HG02759 (cell line): ENCODE measurements around the gene CNTNAP3B.
"Not testable (repeated sequence)": the region's sequence is repeated elsewhere in the genome, so short reads cannot be mapped to it uniquely, and the experiment has no call there.

Source experiments
- ATAC-seq: cut with Tn5 transposase; IDR thresholded peaks from one replicate; pipeline ENCODE4 v1.9.1; 2021; ENCODE audit warnings: mild to moderate bottlenecking, moderate library complexity; ENCODE audit not compliant: unreplicated experiment

Gene CNTNAP3B

DNA sequence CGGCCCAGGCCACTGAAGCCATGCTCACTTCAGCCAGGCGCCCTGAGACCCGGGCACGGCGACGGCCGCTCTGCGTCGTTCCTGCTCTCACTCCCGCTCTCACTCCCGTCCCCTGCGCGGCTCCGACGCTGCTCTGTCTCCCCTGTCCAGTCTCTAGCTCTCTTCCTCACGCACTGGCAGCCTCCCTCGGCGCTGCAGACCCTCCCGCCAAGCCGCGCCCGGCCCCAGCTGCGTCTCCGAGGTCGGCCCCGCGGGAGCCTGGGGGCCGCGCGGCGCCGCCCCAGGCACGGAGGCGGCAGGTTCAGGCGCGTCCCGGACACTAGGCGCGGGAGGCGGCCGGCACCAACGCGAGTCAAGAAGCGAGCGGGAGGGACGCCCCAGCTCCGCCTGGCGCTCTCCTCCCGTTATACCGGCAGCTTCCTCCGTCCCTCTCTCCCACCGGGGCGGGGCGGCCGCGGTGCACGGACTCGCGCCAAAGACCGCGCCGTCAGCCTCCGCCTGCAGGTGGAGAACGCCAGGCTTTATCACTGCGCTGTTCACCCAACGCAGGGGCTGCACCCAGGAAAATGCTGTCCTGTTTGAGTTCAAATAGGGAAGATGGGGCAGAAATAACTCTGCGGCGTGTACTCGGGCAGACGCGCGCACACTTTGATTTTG is at the start of gene CNTNAP3B:
CNTNAP3B (minus strand) TSS at position 354 of the 657 bp plus-strand sequence; CDS start at position 22, 332 bp downstream.
- not testable (repeated sequence) for ATAC-seq

DNA sequence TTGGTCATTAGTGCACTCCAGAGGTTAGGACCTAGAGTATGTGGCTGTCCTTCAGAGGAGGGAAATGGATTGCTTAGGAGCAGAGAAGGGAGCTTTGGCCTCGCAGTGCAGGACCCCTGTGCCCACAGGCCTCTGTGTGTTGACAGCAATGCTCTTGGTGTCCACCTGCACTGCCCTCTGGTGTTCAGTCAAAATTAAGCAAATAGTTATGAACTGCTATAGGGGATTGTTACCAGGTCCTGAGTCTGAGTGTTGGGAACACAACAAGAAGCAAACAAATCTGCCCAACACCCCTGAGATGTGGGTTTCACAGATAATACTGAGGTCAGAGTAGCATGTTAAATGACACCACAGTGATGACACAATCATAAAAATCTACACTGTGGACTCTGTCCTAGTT is 31.1 kb upstream of the CNTNAP3B start:
- not testable (repeated sequence) for ATAC-seq

DNA sequence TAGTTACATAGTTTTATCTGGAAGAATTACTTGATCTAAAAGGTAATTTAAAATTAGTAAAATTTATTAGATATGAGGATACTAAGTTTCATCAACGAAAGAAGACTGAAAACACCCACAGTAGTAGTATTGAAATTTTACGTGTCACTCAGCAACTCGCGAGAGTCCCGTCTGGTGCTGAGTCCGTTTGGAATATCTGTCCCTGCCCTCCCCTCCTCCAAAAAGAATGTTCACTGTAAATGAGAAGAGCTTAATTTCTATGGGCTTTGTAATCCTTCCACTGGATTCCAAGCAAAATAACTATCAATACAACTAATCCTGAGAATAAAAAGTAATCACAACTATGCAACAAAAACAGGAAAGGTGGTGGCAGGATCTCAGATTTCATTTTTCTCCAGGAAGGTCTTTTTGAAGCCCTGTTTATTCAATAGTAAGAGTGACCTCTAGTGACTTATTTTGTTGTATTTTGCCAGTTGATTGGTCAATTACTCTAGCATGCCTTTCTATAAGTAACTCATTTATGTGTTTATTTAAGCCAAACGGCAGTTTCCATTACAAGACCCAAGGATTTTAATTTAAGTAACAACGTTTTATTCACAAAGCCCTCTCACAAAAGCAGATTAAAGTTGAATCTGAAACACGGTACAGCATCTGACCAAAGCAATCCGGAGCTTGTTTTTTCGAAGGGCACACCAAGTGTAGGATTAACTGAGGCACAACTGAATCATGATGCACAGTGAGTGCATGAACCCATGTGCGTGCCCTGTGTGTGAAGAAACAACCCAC is 2.0 kb downstream of the CNTNAP3B start:
- ATAC-seq, result not testable (repeated sequence)

DNA sequence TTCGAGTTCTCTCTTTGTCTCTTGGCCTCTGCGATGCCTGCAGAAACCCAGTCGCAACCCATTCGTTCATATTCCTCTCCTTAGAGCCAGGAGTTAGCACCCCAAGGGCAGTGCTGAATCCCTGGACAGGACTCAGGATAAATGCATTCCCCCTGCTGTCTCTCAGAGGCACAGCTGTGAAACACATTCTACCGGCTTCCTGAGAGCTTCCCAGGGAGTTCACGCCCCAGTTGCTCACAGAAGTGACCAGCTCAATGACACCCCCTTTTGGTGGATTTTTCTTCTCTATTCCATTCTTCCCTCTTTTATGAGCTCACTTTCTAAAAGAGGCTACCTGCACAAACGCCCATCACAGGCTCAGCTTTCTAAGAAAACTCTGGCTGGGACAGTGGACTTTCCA is 8.2 kb downstream of the CNTNAP3B start:
- ATAC-seq, result not testable (repeated sequence)

DNA sequence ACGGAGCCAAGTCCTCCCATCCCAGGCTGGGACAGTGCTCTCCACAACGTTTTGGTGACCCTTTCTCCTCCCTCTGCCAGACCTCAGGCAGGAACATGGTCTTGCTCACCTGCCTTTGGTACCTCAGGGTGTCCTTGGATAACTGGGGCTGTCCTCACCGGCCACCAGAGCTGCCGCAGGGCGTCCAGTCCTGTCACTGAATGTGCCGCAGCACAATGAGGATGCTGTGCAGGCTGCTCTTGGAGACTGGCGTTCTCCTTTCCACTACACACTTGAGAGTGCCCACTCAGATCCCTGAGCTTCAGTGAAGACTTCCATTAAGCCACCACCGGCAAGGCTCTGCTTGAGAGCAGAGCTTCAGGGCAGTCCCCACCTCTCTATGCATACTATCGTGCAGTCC is 33.3 kb downstream of the CNTNAP3B start:
- not testable (repeated sequence) for ATAC-seq

DNA sequence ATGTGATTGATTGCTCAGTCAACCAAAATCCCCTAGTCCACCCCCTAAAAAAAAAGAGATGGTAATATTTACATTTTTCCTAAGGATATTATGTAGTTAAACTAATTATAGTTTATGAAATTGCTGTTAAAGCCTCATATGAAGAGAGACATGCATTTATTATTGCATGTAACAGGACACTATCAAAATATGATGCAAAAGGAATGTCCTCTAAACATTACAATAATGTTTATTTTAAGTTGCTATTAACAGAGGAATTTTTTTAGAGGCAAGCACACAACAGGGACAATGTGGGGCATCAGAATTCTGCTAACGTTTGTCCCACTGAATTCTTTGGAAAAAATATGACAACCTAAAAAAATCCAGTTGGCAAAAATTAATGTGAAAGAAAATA is 44.7 kb downstream of the CNTNAP3B start:
- not testable (repeated sequence) for ATAC-seq

DNA sequence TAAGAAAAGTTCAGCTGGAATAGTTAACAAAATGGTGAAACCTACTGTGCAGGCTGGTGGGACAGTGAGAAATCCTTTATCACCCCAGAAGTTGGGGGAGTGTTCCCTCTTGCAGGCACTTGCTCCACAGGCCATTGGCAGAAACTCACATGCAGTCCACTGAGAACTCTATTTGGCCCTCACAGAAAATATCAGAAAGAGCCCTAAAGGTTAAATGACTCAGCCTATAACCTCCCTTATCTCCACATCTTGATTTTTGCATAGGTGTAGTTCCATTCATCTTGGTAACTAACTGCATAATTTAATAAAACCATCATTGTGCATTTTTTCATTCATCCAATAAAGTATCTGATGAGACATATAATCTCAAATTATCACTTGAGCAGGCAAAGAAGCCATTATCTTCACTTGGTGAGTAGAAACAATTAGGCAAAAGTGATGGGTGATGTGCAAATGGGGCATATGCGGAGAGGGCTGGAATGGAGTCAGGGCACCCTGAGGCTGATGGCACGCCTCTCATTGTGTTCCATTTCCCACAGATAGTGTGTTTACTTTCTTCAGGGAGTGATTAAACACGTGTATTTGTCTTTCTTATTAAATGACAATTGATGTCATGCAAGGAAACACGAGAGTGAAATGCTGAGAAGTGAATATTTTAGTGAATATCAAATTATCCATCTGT is 45.2 kb downstream of the CNTNAP3B start:
- not testable (repeated sequence) for ATAC-seq

DNA sequence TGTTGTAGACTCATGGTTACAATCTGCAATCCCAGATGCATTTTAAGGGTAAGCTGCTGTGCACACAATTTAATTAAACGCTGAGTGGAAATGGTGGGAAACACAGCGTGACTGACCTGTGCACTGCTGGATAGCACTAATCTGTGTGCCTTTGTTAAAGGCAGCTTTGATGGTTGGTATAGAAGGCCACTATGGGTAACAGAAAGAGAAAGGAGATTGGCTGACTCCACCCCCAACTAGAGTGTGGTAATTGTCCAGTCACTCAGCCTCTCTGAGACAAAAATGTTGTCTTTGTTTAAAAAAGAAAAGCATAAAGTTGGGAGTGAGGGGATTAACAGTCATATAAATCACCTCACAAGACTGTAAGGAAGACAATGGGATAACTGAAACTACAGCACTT is 48.9 kb downstream of the CNTNAP3B start:
- not testable (repeated sequence) for ATAC-seq

DNA sequence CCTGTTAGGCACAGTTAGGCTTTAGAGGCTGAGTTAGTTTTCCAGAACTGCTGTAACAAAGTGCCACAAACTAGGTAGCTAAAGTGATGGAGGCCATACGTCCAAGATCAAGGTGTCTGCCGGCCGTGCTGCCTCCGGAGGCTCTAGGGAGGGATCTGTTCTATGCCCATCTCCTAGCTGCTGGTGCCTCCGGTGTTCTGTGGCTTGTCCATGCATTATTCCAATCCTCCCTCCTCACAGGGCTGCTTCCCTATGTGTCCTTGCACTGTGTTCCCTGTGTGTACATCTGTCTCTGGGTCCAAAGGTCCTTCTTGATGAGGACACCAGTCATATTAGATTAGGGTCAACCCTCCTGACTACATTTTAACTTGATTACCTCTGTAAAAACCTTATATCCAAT is 54.4 kb downstream of the CNTNAP3B start:
- not testable (repeated sequence) for ATAC-seq

DNA sequence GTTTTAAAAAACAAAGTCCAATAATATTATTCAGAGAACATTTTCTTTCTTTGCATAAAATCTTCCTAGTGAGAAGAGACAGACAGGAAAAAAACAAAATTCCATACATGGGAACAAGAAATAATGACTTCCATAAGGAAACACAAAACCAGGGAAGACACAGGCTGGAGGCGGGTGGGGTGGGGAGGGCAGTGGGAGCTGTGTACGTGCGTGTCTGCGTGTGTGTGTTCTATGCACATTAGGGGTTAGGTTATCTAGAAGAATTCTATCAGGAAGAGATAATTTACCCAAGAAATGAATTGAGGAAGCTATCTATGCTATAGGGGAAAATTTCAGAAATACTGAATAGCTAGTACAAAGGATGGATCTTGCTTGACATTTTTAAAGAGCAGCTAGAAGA is 58.2 kb downstream of the CNTNAP3B start:
- ATAC-seq, result not testable (repeated sequence)

DNA sequence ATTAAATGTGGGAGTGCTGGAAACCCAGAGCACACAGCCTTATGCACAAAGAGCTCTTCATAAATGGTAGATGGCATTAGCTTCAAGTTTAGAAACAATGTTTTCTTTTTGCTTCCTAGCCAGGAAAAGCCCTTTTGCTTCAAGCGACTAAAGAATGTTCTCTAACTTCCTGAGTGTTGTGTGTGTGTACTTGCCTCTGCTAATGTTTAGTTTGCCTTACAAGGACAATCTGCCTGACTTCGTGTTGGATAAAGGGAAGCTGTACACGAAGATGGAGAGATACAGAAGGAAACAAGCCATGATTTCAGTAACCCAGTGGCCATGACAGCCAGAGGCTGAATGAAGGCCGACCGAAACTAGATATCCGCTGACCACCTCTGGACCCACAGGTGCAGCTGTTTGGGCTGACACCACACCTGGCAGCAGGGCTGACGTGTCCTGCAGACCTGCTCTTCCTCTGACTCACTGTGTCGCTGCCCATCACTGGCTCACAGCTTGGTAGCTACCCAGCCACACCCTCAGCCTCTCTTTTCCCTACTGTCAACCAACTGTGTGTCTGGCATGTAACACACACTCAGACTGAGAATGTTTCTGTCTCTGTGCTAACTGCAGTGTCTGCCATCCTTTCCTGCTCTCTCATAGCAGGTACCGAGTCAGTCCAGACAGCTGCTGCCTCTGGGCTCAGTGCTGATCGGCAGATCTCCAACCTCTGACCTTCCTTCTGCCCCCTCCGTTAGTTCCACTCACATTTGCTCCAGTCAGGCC is 59.0 kb downstream of the CNTNAP3B start:
- ATAC-seq, result not testable (repeated sequence)

DNA sequence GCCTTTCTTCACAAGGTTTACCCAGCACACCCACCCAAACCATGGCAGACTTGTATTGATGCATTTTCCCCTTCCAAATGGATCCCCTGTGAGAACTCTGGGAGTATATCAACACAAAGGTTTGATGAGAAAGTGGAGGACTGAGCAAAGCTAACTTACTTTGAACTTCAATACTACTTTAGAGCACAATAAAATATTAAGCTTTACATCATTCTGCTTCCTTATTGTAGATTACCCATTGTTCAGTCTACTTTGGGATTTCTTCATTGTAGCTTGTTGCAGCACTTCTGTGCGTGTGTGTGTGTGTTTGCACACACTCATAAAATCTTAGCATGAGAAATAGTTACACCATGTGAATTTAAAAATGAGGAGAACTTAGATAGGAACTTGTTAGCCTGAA is 75.4 kb downstream of the CNTNAP3B start:
- ATAC-seq, result not testable (repeated sequence)

DNA sequence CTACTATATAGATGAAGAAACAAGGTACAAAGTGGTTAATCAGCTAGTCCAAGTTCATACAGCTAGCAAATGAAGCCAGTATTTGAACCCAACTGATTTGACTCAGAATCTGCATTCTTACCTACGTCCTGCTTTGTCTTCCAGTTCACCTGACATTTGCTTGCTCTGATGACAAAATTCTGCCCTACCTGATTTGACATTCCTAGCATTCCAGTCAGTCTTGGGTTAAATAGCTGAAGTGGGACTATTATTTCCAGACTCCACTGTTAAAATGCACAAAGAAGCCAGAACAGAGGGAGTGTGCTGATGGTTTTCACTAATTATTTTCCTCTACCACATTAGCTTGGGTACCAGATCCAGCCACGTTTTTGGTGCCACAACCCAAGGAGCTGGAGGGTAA is 78.5 kb downstream of the CNTNAP3B start:
- ATAC-seq, result not testable (repeated sequence)

DNA sequence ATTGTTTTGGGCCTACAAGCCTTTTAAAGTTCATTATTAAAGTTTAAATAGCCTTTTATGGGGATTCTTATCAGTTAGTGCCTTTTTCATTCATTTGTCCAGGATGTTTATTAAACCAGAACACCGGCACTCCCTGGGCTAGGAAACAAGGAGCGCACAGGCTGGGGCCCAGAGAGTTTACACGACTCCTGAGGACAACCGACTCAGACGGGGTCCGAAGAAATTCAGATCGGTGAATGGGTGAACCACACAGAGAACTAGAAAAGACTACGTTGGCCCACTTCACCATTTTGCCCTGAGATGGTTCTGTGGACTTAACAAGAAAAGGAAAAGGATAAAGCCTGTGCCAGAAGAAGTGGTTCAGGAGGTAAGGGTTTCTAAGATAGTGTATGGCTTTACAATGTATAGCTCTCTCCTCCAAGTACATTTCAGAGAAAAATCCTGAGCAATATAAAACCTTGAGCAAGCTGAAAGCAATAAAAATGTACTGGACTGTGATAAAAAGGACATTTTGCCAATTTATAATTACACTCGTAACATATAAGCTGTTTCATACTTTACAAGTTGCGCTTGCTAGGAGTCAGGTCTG is 84.7 kb downstream of the CNTNAP3B start:
- ATAC-seq, result not testable (repeated sequence)

DNA sequence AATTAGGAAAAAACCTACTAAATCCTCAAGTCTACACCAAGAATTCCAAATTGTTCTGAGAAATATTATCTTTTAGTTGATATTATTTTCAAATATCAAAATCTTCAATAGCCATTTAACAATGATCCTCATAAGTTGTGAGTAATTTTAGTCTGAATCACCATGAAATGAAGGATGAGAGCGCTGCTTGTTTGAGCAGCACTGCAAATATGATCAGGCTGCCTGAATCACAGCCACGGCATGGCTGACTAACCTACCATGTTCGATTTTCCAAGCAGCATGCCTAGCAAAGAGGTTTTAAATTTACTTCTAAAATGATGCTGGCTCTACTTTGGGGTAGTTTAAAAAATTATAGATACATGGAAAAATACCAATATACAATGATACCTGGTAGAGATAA is 95.7 kb downstream of the CNTNAP3B start:
- not testable (repeated sequence) for ATAC-seq

DNA sequence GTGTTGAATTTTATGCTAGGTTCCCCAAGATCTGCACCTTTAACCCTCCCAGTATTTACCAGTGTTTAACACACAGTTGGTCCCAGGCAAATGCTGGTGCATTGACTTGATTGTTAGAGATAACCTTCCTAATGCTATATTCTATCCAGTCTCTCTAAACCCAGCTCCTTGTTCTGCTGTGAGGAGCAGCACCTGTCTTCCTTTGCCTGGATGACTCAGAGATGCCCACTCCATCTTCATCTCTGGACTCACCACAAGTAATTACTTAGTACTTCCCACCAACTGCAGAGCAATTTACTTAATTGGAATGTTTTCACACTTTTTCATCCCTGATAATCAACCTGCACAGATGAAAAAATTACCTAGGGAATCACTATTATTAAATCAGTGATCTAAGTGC is 108.6 kb downstream of the CNTNAP3B start:
- not testable (repeated sequence) for ATAC-seq

DNA sequence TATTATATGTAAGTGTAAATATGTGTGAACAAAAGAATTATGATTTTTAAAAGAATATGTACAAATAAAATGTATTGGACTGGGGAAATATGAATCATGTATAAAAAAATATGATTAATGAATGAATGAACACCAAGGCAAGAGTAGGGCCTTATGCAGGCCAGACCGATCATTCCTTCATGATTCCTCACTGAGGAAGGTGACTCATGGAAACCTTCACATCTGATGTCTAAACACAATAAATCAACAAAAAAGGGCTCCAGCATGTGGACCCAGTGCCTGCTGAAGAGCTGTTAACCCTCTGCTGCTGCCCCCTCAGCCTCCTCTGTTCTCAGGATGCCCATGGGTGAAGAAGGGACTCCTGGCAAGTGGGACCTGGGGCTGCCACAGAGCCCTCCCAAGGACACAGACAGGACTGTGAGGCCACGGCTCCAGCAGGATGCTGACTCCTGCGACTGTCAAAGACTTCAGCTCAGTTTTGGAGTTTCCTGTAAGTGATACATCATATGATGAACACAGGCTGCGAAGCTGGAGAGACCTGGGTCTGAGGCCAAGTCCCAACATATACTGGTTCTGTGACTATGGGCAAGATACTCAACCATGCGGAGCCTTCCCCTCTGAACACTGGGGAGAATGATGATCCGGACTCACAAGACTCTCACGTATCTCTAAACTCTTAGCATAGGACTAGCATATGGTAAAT is 110.9 kb downstream of the CNTNAP3B start:
- not testable (repeated sequence) for ATAC-seq

DNA sequence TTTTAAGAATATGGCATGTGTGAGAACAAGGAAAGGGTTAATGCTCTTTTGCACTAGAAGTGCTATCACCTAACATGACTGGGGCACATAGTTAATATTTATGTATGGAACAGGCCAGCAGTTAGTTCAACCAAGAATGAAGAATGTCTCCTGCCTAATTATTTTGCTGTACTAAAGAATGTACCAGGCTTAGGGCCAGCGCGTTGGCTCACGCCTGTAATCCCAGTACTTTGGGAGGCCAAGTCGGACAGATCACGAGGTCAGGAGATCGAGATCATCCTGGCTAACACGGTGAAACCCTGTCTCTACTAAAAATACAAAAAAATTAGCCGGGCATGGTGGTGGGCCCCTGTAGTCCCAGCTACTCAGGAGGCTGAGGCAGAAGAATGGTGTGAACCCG is 114.9 kb downstream of the CNTNAP3B start:
- ATAC-seq, result not testable (repeated sequence)

DNA sequence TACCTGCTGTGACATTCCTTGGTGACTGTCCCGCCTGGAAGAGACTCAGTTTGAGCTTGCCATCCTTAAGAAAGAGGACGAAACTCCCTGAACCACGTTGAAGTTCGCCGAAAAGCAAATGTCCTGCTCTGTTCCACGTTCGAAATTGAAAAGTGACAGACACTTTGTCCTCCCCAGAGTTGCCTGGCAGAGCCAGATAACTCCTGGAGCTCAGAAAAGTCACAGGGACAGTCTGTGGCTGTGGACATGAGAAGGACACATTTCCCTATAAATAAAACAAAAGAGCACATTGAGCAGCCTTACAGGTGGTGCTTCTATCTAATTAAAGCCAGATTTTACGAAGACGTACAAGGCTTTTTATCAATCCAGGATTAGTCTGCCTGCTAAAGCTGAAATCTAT is 137.6 kb downstream of the CNTNAP3B start:
- not testable (repeated sequence) for ATAC-seq

DNA sequence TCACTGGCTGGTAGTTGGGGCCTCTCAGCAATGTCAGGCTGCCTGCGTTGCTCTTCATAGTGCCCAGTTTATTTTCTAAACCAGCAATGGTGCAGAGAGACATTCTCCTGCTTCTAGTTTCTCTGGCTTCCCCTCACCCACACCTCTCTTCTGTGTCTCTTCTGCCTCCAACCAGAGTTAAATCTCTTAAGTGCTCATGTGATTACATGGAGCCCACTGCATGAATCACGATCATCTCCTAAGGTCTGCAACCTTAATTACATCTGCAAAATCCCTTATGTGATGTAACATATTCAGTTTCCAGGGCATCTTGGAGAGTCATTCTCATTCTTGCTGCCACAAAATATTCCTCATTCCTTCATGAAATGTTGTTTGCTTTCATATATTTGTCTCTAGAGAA is 149.0 kb downstream of the CNTNAP3B start:
- not testable (repeated sequence) for ATAC-seq
